HEK293 (cell line): ENCODE measurements around the gene BCR.

ENCODE experiments used
- CTCF ChIA-PET: fragments of 350-600 bp; formaldehyde crosslinking; extraction: SDS; loops from one replicate; lab custom pipeline; 2021; ENCODE audit warnings: antibody characterized with exemption; lab: Yijun Ruan, JAX
- POLR2A ChIA-PET: fragments of 300-600 bp; formaldehyde crosslinking; extraction: SDS; loops from one replicate; lab custom pipeline; 2020; ENCODE audit warnings: antibody characterized with exemption, inconsistent platforms; lab: Yijun Ruan, JAX
- H3K27ac ChIP-seq: fragments of 200-500 bp; sonication (Bioruptor generic); 2 replicates; pipeline ENCODE4 v1.5.1; 2014; ENCODE audit warnings: low read depth, low read length, control low read depth, inconsistent platforms; ENCODE audit errors: extremely low read depth
- H3K36me3 ChIP-seq, 2 experiments: fragments of 200-500 bp in 1 of 2; sonication (Bioruptor generic) in 1 of 2; 1 replicate in 1 of 2; 2 replicates in 1 of 2; pipeline ENCODE4 v1.5.1; 2014 to 2017; ENCODE audit warnings: inconsistent platforms in 2 of 2, low read length in 2 of 2; ENCODE audit not compliant: control insufficient read depth in 2 of 2, insufficient read depth in 1 of 2
- H3K4me1 ChIP-seq: fragments of 200-500 bp; sonication (Bioruptor generic); 2 replicates; pipeline ENCODE4 v1.5.1; 2014; ENCODE audit warnings: mild to moderate bottlenecking, low read length, inconsistent platforms; ENCODE audit not compliant: control insufficient read depth, insufficient read depth
- H3K4me3 ChIP-seq: 2 replicates; pipeline ENCODE4 v1.5.1; 2011; ENCODE audit warnings: low read depth, mild to moderate bottlenecking, control low read depth, low read length, moderate library complexity
- H3K9me3 ChIP-seq: fragments of 200-500 bp; sonication (Bioruptor generic); 2 replicates; pipeline ENCODE4 v1.5.1; 2014; ENCODE audit warnings: low read depth, low read length, inconsistent platforms; ENCODE audit not compliant: control insufficient read depth, insufficient read depth
- EGR2 ChIP-seq: fragments of 450-650 bp; formaldehyde crosslinking; IDR thresholded peaks from 2 replicates; pipeline ENCODE4 v1.5.1; 2016; ENCODE audit warnings: low read depth, missing biosample characterization, missing genetic modification characterization
- KLF16 ChIP-seq: fragments of 450-650 bp; formaldehyde crosslinking; IDR thresholded peaks from 2 replicates; pipeline ENCODE4 v1.5.1; 2017; ENCODE audit warnings: missing biosample characterization, missing genetic modification characterization
- SALL2 ChIP-seq: fragments of 450-650 bp; formaldehyde crosslinking; IDR thresholded peaks from 2 replicates; pipeline ENCODE4 v1.5.0; 2017; ENCODE audit warnings: missing biosample characterization, mild to moderate bottlenecking, missing genetic modification characterization, borderline replicate concordance
- SCRT2 ChIP-seq: fragments of 450-650 bp; formaldehyde crosslinking; IDR thresholded peaks from 2 replicates; pipeline ENCODE4 v1.5.1; 2016; ENCODE audit warnings: missing biosample characterization, missing genetic modification characterization
- ZFP3 ChIP-seq: fragments of 450-650 bp; formaldehyde crosslinking; IDR thresholded peaks from 2 replicates; pipeline ENCODE4 v1.5.1; 2016; ENCODE audit warnings: low read depth, missing biosample characterization, missing genetic modification characterization
- ZNF19 ChIP-seq: fragments of 450-650 bp; formaldehyde crosslinking; IDR thresholded peaks from 2 replicates; pipeline ENCODE4; 2016; ENCODE audit warnings: missing biosample characterization, missing genetic modification characterization, low read depth
- ZNF274 ChIP-seq, 2 experiments: fragments of 200-500 bp in 1 of 2; fragments of 450-650 bp in 1 of 2; sonication (Bioruptor generic) in 1 of 2; formaldehyde crosslinking in 1 of 2; IDR thresholded peaks; 2 replicates each; pipeline versions ENCODE4 v1.5.1 to v1.6.1; 2014 to 2016; ENCODE audit warnings: borderline replicate concordance in 1 of 2, inconsistent platforms in 1 of 2, low read length in 1 of 2, missing biosample characterization in 1 of 2, missing genetic modification characterization in 1 of 2
- ZNF354C ChIP-seq: fragments of 450-650 bp; formaldehyde crosslinking; IDR thresholded peaks from 2 replicates; pipeline ENCODE4 v1.5.1; 2016; ENCODE audit warnings: missing biosample characterization, missing genetic modification characterization, low read depth, borderline replicate concordance
- ZNF366 ChIP-seq: fragments of 450-650 bp; formaldehyde crosslinking; conservative IDR thresholded peaks from 2 replicates; pipeline ENCODE4 v1.5.1; 2016; ENCODE audit warnings: missing biosample characterization, missing genetic modification characterization
- ZNF37A ChIP-seq: fragments of 450-650 bp; IDR thresholded peaks from 2 replicates; pipeline ENCODE4 v1.5.1; 2018; ENCODE audit warnings: missing biosample characterization, missing genetic modification characterization
- ZNF433 ChIP-seq: fragments of 450-650 bp; formaldehyde crosslinking; IDR thresholded peaks from 2 replicates; pipeline ENCODE4 v1.5.1; 2016; ENCODE audit warnings: missing biosample characterization, missing genetic modification characterization, low read depth
- ZNF701 ChIP-seq: fragments of 450-650 bp; formaldehyde crosslinking; IDR thresholded peaks from 2 replicates; pipeline ENCODE4 v1.5.1; 2016; ENCODE audit warnings: missing biosample characterization, missing genetic modification characterization
- ZNF777 ChIP-seq: fragments of 450-650 bp; formaldehyde crosslinking; IDR thresholded peaks from 2 replicates; pipeline ENCODE4 v1.5.1; 2017; ENCODE audit warnings: missing biosample characterization, missing genetic modification characterization, borderline replicate concordance
- ZSCAN16 ChIP-seq: fragments of 450-650 bp; formaldehyde crosslinking; IDR thresholded peaks from 2 replicates; pipeline ENCODE4 v1.5.1; 2016; ENCODE audit warnings: missing biosample characterization, missing genetic modification characterization
- ZSCAN30 ChIP-seq: fragments of 450-650 bp; IDR thresholded peaks from 2 replicates; pipeline ENCODE4 v1.5.1; 2018; ENCODE audit warnings: missing biosample characterization, mild to moderate bottlenecking, missing genetic modification characterization, moderate library complexity
- TF ChIP-seq, protein P1 (sequence below): fragments of 450-650 bp; formaldehyde crosslinking; IDR thresholded peaks from 2 replicates; pipeline ENCODE4 v1.5.1; 2017; ENCODE audit warnings: missing biosample characterization, missing genetic modification characterization
- TF ChIP-seq, protein P2 (sequence below): fragments of 450-650 bp; formaldehyde crosslinking; IDR thresholded peaks from 2 replicates; pipeline ENCODE4 v1.5.1; 2016; ENCODE audit warnings: missing biosample characterization, missing genetic modification characterization
- TF ChIP-seq, protein P3 (sequence below): fragments of 450-650 bp; formaldehyde crosslinking; IDR thresholded peaks from 2 replicates; pipeline ENCODE4 v1.5.1; 2016; ENCODE audit warnings: missing biosample characterization, missing genetic modification characterization
- TF ChIP-seq, protein P4 (sequence below): fragments of 450-650 bp; formaldehyde crosslinking; IDR thresholded peaks from 2 replicates; pipeline ENCODE4 v1.5.1; 2016; ENCODE audit warnings: missing biosample characterization, missing genetic modification characterization, borderline replicate concordance

Gene BCR

DNA sequence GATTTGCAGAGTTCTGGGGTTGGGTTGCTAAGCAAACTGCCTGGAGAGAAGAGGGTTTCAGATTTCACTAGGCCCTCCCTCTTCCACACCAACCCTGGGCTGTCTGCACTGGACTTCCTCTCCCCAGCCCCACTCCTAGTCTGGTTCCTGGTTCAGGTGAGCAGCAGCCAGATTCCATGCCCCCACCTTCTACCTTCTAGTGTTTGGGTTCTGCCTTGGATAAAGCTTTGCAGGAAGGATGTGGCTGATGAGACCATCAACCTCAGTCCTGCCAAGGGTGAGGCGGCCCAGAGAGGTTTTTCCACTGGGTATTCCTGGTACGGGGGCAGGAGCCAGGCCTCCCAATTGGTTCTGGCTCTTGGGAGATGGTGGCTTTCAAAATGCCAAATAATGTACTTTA, 68.3 kb downstream of the BCR start (continued):
- TF ChIP-seq ZSCAN16 (tag by site-specific recombination) = no peak
- TF ChIP-seq, protein P1, sequence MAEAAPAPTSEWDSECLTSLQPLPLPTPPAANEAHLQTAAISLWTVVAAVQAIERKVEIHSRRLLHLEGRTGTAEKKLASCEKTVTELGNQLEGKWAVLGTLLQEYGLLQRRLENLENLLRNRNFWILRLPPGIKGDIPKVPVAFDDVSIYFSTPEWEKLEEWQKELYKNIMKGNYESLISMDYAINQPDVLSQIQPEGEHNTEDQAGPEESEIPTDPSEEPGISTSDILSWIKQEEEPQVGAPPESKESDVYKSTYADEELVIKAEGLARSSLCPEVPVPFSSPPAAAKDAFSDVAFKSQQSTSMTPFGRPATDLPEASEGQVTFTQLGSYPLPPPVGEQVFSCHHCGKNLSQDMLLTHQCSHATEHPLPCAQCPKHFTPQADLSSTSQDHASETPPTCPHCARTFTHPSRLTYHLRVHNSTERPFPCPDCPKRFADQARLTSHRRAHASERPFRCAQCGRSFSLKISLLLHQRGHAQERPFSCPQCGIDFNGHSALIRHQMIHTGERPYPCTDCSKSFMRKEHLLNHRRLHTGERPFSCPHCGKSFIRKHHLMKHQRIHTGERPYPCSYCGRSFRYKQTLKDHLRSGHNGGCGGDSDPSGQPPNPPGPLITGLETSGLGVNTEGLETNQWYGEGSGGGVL (tag by site-specific recombination) = no peak

DNA sequence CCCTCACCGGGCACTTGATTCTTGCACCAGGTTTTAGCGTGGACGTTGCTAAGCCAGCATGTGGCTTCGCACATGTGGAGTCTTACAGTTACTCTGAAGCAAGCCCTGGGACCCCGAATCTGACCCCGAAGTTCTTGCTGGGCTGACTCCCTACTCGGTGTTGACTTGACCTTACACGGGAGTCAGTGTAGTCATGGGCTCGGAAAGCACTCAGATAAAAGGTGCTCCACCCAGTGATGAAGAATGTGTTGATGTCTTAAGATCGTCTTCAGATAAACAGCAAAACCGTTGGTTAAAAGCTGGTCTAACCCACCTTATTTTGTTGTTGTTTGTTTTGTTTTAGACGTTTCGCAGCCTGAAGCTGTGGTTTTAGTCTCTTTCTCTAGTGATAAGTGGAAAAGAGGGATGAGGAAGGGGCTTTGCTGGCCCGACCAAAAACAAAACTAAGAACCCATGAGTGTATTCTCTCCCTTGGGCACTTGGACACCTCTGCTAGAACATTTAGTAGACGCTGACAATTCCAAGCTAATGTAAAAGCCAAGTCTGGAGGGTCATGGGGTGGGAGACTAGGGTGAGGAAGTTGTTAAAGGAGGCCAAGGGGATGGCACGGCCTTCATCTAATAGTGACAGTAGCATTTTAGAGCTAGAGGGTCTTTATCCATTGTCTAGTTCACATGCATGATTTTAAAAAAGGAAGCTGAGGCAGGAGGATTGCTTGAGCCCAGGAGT, 69.9 kb downstream of the BCR start:
- ChIA-PET CTCF (interaction anchor here (0.7 to 3.0 kb wide), 6 partner anchors 20 to 75 kb away, joined by 3 to 20 read pairs (median 5); no protein-coding TSS in a partner anchor), POLR2A (no interaction called here)
- no peak overlapping the region for H3K27ac ChIP-seq
- no peaks in the 10 kb centered on the region for H3K4me1 ChIP-seq
- no peaks in the 10 kb centered on the region for H3K9me3 ChIP-seq
- H3K36me3 ChIP-seq = peaks cover 0 to 22% of the 10 kb centered on the region in 2 experiments; a peak in 1 of 3 replicates
- TF ChIP-seq ZNF354C (tag by site-specific recombination) = no peak
- TF ChIP-seq ZNF37A (tag by site-specific recombination) = no peak
- TF ChIP-seq EGR2 (tag by site-specific recombination) = no peak
- TF ChIP-seq ZNF433 (tag by site-specific recombination) = no peak
- TF ChIP-seq ZNF701 (tag by site-specific recombination) = no peak
- TF ChIP-seq, protein P2, sequence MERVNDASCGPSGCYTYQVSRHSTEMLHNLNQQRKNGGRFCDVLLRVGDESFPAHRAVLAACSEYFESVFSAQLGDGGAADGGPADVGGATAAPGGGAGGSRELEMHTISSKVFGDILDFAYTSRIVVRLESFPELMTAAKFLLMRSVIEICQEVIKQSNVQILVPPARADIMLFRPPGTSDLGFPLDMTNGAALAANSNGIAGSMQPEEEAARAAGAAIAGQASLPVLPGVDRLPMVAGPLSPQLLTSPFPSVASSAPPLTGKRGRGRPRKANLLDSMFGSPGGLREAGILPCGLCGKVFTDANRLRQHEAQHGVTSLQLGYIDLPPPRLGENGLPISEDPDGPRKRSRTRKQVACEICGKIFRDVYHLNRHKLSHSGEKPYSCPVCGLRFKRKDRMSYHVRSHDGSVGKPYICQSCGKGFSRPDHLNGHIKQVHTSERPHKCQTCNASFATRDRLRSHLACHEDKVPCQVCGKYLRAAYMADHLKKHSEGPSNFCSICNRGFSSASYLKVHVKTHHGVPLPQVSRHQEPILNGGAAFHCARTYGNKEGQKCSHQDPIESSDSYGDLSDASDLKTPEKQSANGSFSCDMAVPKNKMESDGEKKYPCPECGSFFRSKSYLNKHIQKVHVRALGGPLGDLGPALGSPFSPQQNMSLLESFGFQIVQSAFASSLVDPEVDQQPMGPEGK (tag by site-specific recombination) = no peak
- no peak for TF ChIP-seq SCRT2 (tag by site-specific recombination)
- no peak for TF ChIP-seq KLF16
- no peak for TF ChIP-seq ZSCAN30
- no peak for TF ChIP-seq SALL2
- TF ChIP-seq ZNF366 (tag by site-specific recombination) = no peak
- TF ChIP-seq, protein P3, sequence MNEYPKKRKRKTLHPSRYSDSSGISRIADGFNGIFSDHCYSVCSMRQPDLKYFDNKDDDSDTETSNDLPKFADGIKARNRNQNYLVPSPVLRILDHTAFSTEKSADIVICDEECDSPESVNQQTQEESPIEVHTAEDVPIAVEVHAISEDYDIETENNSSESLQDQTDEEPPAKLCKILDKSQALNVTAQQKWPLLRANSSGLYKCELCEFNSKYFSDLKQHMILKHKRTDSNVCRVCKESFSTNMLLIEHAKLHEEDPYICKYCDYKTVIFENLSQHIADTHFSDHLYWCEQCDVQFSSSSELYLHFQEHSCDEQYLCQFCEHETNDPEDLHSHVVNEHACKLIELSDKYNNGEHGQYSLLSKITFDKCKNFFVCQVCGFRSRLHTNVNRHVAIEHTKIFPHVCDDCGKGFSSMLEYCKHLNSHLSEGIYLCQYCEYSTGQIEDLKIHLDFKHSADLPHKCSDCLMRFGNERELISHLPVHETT (tag by site-specific recombination) = no peak
- TF ChIP-seq ZNF19 = no peak
- TF ChIP-seq ZFP3 (tag by site-specific recombination) = no peak
- TF ChIP-seq ZNF777 (tag by site-specific recombination) = no peak
- no peak overlapping the region for H3K4me3 ChIP-seq

DNA sequence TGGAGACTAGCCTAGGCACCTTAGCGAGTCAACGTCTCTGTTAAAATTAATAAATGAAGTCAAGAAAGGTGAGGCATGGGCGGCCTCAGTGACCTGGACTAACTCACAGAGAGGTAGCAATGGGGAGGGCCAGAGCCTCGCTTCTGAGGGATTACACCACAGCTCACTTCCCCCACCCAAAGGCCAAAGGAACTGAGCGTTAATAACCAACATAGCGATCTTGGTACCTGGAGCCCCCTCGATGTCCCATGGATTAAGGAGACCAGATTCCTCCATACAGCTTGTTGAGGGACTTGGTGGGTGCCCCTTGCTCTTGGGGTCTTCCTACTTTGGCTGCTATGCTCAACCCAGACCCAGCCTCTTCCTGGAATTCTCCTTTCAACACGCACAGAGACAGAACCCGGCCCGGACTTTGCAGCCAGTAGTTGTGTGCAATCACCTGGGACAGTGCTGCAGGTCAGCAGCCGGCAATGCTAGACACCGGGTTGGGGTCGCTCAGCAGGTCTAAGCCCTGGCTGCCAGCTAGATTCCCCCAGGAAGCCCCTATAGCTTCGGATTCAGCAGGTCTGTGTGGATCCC, 70.6 kb downstream of the BCR start:
- Histone ChIP-seq H3K4me3 (no peak overlapping the region), H3K4me1 (no peaks in the 10 kb centered on the region), H3K9me3 (no peaks in the 10 kb centered on the region), H3K36me3 (peaks cover 0 to 28% of the 10 kb centered on the region in 2 experiments; a peak in 1 of 3 replicates), H3K27ac (no peak overlapping the region)
- CTCF ChIA-PET = interaction anchor here (0.7 to 3.0 kb wide), 6 partner anchors 19 to 76 kb away, joined by 3 to 20 read pairs (median 5); no protein-coding TSS in a partner anchor
- POLR2A ChIA-PET = no interaction called here
- TF ChIP-seq ZNF366 (tag by site-specific recombination) (no peak), ZNF274 (IDR thresholded peaks at IDR 0.05; ENCODE audit: low read length) (no peak), ZNF274 (tag by site-specific recombination; IDR thresholded peaks at IDR 0.05; ENCODE audit: borderline replicate concordance) (no peak)
- TF ChIP-seq, protein P4, sequence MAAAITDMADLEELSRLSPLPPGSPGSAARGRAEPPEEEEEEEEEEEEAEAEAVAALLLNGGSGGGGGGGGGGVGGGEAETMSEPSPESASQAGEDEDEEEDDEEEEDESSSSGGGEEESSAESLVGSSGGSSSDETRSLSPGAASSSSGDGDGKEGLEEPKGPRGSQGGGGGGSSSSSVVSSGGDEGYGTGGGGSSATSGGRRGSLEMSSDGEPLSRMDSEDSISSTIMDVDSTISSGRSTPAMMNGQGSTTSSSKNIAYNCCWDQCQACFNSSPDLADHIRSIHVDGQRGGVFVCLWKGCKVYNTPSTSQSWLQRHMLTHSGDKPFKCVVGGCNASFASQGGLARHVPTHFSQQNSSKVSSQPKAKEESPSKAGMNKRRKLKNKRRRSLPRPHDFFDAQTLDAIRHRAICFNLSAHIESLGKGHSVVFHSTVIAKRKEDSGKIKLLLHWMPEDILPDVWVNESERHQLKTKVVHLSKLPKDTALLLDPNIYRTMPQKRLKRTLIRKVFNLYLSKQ = no peak
